ENCODE data around the gene PAX3.

- TF ChIP-seq POLR2A (IDR thresholded peaks at IDR 0.05), result no peak
- no peak for TF ChIP-seq CTCF (IDR thresholded peaks at IDR 0.05)
- no peak for TF ChIP-seq EP300 (IDR thresholded peaks at IDR 0.05)
Observed at GRCh38 chr2:222194669-222195068, 104.1 kb downstream of the PAX3 start.

Measured in stomach (tissue), 4 donors.